ENCODE results near the gene MERTK.
"Not testable (repeated sequence)": the region's sequence is repeated elsewhere in the genome, so short reads cannot be mapped to it uniquely, and the experiment has no call there.

- TF ChIP-seq EZH2 (IDR thresholded peaks at IDR 0.05; ENCODE audit: borderline replicate concordance, insufficient read depth, low read depth, low read length, poor library complexity, severe bottlenecking), result not testable (repeated sequence)
- TF ChIP-seq, protein P1, sequence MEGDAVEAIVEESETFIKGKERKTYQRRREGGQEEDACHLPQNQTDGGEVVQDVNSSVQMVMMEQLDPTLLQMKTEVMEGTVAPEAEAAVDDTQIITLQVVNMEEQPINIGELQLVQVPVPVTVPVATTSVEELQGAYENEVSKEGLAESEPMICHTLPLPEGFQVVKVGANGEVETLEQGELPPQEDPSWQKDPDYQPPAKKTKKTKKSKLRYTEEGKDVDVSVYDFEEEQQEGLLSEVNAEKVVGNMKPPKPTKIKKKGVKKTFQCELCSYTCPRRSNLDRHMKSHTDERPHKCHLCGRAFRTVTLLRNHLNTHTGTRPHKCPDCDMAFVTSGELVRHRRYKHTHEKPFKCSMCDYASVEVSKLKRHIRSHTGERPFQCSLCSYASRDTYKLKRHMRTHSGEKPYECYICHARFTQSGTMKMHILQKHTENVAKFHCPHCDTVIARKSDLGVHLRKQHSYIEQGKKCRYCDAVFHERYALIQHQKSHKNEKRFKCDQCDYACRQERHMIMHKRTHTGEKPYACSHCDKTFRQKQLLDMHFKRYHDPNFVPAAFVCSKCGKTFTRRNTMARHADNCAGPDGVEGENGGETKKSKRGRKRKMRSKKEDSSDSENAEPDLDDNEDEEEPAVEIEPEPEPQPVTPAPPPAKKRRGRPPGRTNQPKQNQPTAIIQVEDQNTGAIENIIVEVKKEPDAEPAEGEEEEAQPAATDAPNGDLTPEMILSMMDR (IDR thresholded peaks at IDR 0.05), result peak; percentile 39
Observed at GRCh38 chr2:111850646-111851045, 47.8 kb upstream of the MERTK start.
